ENCODE results near the gene FBXW5.

FBXW5 gene

GRCh38 chr9:136913701-136914438 is 30.7 kb downstream of the FBXW5 start:
- no peak for DNase-seq (ENCODE audit: low read depth in 2 of 3, low spot score in 2 of 3)

GRCh38 chr9:136910901-136911245 is 33.7 kb downstream of the FBXW5 start:
- no peak for DNase-seq (ENCODE audit: low read depth in 2 of 3, low spot score in 2 of 3)

DNA sequence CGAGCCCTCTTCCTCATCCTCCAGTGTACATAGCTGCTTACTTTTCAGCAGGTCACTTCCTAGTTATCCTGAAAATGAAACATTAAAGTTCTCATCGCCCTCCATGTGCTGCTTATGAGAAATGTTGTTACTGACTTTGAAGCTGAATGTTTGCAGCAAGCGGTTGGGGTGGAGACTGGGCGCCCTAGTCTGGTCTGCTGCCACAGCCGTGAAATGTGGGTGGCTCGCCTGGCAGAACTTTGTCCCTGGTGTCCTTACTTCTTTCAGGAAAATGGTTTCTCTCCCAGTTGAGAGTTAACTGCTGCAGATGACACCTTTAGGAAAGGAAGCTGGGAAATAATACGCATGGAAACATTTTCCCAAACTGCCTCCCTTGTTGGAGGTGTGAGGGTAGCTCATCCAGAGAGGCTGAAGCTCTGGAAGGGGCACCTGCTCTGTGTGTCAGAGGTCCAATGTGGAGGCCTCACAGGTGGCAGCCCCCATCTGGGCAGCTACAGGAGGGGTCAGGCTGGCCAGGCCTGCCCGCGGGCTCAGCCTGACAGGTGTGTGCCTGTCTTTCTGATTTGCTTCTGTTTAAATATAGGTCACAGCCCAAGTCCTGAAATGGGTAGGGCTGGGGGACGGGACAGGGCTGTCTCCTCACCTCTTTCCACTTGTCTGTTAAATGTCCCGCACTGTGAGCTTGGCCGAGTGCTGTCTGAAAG is 34.2 kb downstream of the FBXW5 start:
- no peak for DNase-seq (ENCODE audit: low read depth in 2 of 3, low spot score in 2 of 3)

- no peak for DNase-seq (ENCODE audit: low read depth in 2 of 3, low spot score in 2 of 3)
These were observed 37.3 kb downstream of the FBXW5 start for GRCh38 chr9:136907011-136907914.

- no peak for DNase-seq (ENCODE audit: low read depth in 2 of 3, low spot score in 2 of 3)
These were observed 38.3 kb downstream of the FBXW5 start for GRCh38 chr9:136906266-136906665.

GRCh38 chr9:136903041-136903554 is 41.4 kb downstream of the FBXW5 start:
- DNase-seq (ENCODE audit: low read depth in 2 of 3, low spot score in 2 of 3): no peak

DNA sequence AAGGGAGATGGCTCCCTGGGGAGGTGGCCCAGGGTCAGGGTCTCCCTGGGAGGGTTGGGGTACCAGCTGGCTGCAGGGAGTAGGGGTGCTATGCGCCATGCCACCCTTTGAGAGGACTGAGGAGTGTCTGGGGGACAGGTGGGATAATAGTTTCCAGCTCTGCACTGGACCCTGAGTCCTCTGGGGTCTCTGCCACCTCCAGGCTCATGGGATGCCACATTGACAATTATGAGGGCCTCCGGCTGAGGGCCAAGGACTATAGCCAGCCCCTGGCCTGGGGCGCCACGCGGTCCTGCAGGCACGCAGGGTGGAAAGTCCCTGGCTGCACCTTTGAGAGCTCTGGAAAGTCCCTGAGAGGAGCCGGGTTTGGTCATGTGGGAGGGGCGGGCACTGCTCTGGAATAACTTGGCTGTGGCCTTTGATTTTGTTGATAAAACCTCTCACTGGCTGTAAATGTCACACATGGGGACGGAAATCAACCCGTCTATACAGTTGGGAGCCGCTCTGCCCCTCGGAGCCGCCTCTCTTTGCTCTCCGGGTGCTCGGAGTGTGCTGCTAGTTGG is 42.2 kb downstream of the FBXW5 start:
- DNase-seq (ENCODE audit: low read depth in 2 of 3, low spot score in 2 of 3): peak; percentile 60 to 78 (median 62)

DNA sequence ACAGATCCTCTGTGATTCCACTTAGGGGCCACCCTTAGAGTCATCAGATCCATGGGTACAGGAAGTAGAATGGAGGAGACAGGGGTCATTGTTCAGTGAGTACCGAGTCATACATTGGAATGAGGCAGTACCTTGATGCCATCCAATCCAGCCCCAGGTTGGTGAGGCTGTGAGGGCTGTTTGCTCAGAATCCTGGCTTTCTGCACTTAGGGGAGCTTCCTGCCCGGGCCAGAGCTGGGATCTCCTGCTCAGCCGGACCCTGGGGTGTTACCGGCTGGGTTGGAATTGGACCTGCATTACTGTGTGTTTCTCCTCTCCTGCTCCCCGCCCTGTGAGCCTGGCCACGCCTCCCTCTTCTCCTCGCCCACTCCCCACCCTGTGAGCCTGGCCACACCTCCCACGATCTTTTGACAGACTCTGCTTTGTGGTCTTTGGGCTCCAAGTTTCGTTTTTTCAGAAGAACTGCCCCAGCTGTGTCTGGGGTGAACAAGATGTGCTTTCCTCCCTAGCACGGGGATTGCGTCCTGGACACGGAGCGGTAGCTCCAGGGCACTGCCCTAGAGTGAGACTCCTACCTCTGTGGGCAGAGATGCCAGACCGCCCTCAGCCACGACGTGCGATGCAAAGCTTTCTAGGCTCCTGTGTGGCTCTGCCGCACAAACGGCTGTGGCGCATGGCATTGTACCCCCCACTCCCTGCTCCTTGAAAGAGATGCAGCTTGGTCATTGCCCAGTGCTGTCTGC is 42.9 kb downstream of the FBXW5 start:
- DNase-seq (ENCODE audit: low read depth in 2 of 3, low spot score in 2 of 3): peak in 2 of 3 experiments; percentile 49 to 50

DNA sequence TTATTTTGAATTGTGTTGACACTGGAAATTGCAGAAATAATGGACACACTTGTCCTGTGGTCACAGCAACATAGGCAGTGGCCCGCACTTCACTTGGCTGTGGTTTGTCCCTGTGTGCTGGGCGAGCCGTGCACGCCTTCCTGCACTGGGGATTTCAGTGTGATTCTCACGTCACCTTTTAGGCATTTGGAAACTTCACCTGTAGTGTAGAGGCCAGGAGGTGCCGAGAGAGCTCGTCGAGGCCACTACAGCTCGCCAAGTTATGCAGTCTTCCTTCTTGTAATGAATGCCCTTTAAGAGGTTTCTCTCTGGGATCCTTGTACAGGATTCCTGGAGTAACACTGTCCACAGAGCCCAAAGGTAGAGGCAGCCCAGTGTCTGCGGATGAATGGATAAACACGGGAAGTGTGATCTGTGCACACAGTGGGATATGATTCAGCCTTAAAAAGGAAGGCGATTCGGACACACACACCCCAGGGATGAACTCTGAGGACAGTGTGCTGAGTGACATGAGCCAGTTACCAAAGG is 43.5 kb downstream of the FBXW5 start:
- no peak for DNase-seq (ENCODE audit: low read depth in 2 of 3, low spot score in 2 of 3)

DNA sequence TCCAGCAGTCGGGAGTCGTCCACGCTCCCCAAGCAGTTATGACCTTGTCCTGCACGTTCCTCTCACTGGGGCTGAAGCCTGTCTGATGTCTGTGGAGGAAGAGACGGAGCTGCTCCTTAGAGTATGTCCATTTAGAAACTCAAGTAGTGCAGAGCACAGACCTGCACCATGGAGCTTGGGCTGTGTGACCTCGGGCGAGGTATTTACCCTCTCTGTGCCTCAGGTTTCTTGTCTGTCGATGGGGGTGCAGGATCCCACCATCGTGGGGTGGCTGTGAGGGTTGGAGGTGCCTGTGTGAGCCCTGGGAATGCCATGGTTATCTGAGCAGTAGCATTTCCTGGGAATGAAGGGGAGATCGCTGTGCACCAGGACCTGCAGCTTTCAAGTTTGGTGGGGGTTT is 44.0 kb downstream of the FBXW5 start:
- no peak for DNase-seq (ENCODE audit: low read depth in 2 of 3, low spot score in 2 of 3)

DNA sequence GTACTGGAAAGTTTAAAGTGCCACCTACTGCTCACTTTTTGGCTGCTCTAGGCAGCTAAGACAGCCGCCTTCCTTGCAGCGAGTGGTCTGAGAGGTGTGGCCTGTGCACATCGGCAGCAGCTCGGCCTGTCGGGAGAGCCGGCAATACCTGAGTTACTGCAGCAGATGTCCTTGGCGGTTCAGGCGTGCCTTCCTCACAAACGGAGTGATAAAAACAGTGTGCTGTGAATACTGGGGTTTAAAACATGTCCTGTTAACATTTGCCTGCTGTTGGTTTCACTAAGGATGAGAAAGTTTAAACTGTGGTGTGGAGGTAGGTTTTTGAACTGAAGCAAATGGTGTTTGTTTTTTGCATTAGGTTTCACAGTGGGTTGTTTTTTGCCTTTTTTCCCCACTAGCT is 45.3 kb downstream of the FBXW5 start:
- DNase-seq (ENCODE audit: low read depth in 2 of 3, low spot score in 2 of 3): no peak

DNA sequence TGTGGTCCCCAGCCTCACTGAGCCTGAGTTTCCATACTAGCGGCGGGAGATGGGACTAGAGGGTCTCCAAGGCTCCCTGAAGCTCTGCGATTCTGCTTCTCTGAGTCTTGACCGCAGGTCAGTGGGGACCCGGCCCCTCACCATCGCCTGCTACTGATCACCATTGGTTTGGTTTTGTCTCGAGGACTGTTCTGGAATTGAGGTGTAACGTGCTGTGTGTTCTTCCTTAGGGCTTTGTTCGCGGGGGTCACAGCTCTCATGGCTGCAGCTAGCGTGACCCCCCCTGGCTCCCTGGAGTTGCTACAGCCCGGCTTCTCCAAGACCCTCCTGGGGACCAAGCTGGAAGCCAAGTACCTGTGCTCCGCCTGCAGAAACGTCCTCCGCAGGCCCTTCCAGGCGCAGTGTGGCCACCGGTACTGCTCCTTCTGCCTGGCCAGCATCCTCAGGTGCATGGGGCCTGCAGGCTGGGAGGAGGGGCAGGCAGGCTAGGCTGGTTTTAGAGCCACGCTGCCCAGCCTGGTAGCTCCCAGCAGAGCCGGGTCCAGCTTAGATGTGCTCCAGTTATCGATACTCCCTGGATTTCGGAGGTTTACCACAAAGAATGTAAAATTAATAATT is 45.9 kb downstream of the FBXW5 start:
- no peak for DNase-seq (ENCODE audit: low read depth in 2 of 3, low spot score in 2 of 3)

DNA sequence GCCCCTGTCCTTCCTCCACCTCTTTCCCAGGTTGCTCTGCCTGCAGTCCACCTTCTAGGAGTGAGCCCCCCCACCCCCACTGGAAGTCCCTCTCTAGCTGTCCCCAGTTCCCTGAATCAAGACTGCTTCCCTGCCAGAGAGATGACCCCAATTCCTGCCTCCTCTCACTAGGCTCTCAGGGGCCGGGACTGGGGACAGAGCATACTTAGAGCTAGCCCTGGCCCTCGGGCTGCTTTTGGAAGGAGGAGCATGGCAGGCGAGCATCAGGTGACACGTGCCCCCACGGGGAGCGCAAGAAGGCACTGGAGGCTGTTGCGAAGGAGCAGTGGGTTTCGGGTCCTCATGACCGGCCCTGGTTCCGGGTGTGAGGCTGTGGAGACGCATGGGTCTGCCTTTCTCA is 48.5 kb downstream of the FBXW5 start:
- DNase-seq (ENCODE audit: low read depth in 2 of 3, low spot score in 2 of 3): no peak

DNA sequence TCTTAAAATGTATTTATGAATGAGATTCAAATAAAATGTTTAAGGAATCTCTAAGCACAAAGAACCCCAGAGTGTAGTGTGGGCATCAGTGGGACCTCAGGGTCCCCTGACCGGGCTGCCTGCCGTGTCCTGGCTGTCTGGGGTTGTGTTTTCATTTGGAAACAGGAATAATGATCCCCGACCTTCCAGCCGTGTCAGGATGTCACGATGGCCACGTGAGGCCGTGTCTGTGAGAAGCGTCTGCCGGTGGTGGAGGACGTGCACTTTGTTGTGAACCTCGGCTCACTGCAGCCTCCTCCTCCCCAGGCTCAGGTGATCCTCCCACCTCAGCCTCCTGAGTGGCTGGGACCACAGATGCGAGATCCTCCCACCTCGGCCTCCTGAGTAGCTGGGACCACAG is 53.9 kb downstream of the FBXW5 start:
- no peak for DNase-seq (ENCODE audit: low read depth in 2 of 3, low spot score in 2 of 3)

All from activated CD8-positive, alpha-beta memory T cell treated with anti-CD3 and anti-CD28 coated beads for 48 hours (primary cell).